TTC549 (cell line): Measurements from ENCODE around the gene TNN.
"Not testable (repeated sequence)": the region's sequence is repeated elsewhere in the genome, so short reads cannot be mapped to it uniquely, and the experiment has no call there.

ENCODE experiments used
- FAIRE-seq: peaks from 2 replicates; lab custom pipeline; 2012; peaks lifted over from hg19 to GRCh38; lab: Jason Lieb, UNC

The TNN gene

GRCh38 chr1:175067362-175068106 lies at the start of gene TNN:
TSS of gene TNN (plus strand) at chr1:175067833. CDS start at chr1:175077419, 9,586 bp downstream.
- FAIRE-seq, result no peak

- FAIRE-seq, result no peak
Measured at GRCh38 chr1:175019524-175019923, 48.1 kb upstream of the TNN start.

- FAIRE-seq, result peak; percentile 99
Measured at GRCh38 chr1:175023043-175023921, 44.4 kb upstream of the TNN start, which contains the start of gene MRPS14. TSS of gene MRPS14 (minus strand) at chr1:175023425. CDS start at chr1:175023408, 17 bp downstream.

- FAIRE-seq, result not testable (repeated sequence)
Measured at GRCh38 chr1:175023922-175024242, 43.8 kb upstream of the TNN start.

GRCh38 chr1:175024773-175025172 lies 42.9 kb upstream of the TNN start:
- FAIRE-seq, result no peak

- FAIRE-seq, result no peak
Measured at GRCh38 chr1:175033953-175034352, 33.7 kb upstream of the TNN start.

- FAIRE-seq, result no peak
Measured at GRCh38 chr1:175034775-175035174, 32.9 kb upstream of the TNN start.

- FAIRE-seq, result no peak
Measured at GRCh38 chr1:175035865-175036264, 31.8 kb upstream of the TNN start.

GRCh38 chr1:175036476-175036875 lies 31.2 kb upstream of the TNN start:
- FAIRE-seq, result no peak

- FAIRE-seq, result no peak
Measured at GRCh38 chr1:175037416-175037815, 30.2 kb upstream of the TNN start.

GRCh38 chr1:175040324-175040879 lies 27.2 kb upstream of the TNN start:
- FAIRE-seq, result no peak

GRCh38 chr1:175042650-175043049 lies 25.0 kb upstream of the TNN start:
- FAIRE-seq, result no peak

GRCh38 chr1:175043824-175044223 lies 23.8 kb upstream of the TNN start:
- FAIRE-seq, result no peak

GRCh38 chr1:175044591-175044990 lies 23.0 kb upstream of the TNN start:
- FAIRE-seq, result not testable (repeated sequence)

GRCh38 chr1:175045097-175045496 lies 22.5 kb upstream of the TNN start:
- no peak for FAIRE-seq

GRCh38 chr1:175045519-175045918 lies 22.1 kb upstream of the TNN start:
- FAIRE-seq, result no peak

GRCh38 chr1:175050992-175051391 lies 16.6 kb upstream of the TNN start:
- no peak for FAIRE-seq

- FAIRE-seq, result no peak
Measured at GRCh38 chr1:175054736-175055135, 12.9 kb upstream of the TNN start.

GRCh38 chr1:175062339-175062738 lies 5.3 kb upstream of the TNN start:
- FAIRE-seq, result no peak

- no peak for FAIRE-seq
Measured at GRCh38 chr1:175062858-175063257, 4.8 kb upstream of the TNN start.

- FAIRE-seq, result no peak
Measured at GRCh38 chr1:175070818-175071217, 3.2 kb downstream of the TNN start.

- FAIRE-seq, result no peak
Measured at GRCh38 chr1:175071276-175071943, 3.8 kb downstream of the TNN start.
